T-helper 1 cell treated with Interleukin-12 subunit alpha and Interleukin-12 subunit beta and Interleukin-4 antibody, amounts not matched to agents 30 ng/mL and 1 ng/mL, for 36 hours (primary cell): ENCODE results near the gene HAPLN2. TPM values are rescaled to one million over a fixed set of nuclear protein-coding genes. Genes with fewer than 3 reads are reported as not detected.

Source experiments
- intact Hi-C: fragments of 100-400 bp; cut with micrococcal nuclease; formaldehyde crosslinking; loops from one replicate; pipeline ENCODE4 v1.15.1; 2024
- total RNA-seq: library from RNA; stranded (reverse); gene quantifications from 2 replicates; pipeline ENCODE4 v1.2.3, GENCODE V29; 2022

HAPLN2 gene
- total RNA-seq, 1 donor from 2014 or later, result not detected

DNA sequence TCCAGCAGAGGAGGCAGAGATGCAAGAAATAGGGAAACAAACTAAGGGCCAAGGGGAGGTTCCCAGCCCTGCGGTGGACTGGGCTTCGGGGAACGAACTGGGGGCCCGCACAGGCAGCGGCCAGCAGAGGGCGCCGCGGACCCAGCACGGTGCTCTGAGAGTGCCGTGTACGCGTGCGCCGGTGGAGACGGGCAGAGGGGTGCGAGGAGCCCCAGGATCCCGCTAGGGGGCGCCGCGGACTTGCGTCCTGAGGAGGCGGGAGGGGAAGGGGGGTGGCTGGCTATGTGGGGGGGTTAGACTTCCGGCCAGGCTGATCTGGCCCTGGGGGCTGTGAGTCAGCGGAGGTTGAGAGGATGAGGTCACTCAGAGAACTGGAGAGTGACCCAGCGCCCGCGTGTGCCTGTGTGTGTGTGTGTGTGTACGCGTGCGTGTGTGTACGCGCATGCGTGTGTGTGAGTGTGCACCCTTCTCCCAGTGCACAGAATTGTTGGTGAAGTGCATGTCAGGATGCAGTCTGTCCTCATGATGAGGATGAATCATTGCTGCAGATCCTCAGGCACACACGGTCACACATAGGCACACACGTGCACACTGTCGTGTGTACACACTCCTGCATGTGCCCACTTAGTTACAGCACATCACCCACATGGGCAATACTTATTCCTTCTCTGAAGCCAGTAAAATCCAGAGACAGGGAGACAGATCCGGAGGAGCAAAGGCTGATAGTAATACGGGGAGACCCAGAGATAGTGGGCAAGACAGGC lies 41.0 kb downstream of the HAPLN2 start:
- intact Hi-C loops, result loop anchor here (1.0 to 5.0 kb wide), 6 partner anchors 18 to 378 kb away; partner anchors contain the start of genes SMG5 and TMEM79

DNA sequence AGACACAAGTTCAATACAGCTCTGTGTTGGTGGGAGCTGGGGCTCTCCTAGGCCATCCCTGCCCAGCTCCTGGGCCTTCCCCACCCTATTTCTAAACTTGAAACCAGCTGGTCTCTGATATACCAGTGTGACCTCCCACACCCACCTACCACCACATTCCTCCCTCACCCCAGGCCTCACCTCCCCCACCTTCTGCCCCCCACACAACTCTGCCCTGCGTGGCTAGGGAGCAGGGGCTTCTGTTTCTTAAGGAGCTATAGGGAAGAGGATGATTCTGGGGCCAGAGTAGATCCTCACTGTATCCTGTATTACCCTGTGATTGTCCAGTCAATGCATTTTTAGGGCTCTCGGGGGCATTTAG lies 41.5 kb downstream of the HAPLN2 start:
- intact Hi-C loops, result loop anchor here (1.0 to 5.0 kb wide), 6 partner anchors 18 to 378 kb away; partner anchors contain the start of genes SMG5 and TMEM79

DNA sequence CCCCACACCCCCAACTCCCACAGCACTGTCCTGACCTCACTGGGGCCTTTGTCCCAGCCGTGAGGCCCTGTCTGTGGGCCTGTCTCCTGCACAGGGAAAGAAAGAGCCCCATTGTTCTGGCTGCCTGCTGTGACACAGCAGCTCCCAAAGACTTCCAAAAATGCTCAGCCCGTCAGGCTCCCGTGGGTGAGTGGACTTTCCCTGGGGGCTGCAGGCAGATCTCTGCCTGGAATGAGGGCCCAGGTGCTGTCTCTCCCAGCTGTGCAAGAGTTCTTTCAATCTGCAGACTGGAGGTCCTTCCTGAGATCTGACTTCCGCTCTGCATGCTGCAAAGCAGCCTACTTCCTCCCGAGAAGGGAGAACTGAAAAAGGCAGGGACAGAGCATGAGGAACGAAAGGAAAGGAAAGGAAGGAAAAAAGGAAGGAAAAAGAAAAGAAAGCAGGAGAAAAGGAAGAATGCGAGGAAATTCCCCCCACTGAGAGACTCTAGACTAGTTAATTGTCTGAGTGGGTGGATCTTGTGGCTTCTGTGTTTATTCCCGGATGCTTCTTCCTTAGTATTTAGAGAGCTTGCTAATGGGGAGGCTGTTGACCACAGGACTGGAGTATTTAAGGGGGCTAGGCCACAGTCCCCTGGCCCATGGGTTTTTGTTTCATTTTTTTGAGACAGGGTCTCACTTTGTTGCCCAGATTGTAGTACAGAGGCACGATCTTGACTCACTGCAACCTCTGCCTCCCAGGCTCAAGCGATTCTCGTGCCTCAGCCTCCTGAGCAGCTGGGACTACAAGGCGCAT lies 43.0 kb downstream of the HAPLN2 start:
- intact Hi-C loops, result loop anchor here (5.0 kb wide), 1 partner anchor 380 kb away; the partner anchor contains the start of genes SMG5 and TMEM79

DNA sequence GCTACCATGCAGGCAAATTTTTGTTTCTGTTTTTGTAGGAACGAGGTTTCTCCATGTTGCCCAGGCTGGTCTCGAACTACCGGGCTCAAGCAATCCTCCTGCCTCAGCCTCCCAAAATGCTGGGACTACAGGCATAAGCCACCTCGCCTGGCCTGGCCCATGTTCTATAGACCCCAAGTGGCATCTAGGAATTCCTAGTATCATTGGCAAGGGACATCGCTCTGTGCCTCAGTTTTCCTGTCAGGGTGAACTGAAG lies 43.5 kb downstream of the HAPLN2 start:
- intact Hi-C loops, result loop anchor here (5.0 kb wide), 1 partner anchor 380 kb away; the partner anchor contains the start of genes SMG5 and TMEM79

DNA sequence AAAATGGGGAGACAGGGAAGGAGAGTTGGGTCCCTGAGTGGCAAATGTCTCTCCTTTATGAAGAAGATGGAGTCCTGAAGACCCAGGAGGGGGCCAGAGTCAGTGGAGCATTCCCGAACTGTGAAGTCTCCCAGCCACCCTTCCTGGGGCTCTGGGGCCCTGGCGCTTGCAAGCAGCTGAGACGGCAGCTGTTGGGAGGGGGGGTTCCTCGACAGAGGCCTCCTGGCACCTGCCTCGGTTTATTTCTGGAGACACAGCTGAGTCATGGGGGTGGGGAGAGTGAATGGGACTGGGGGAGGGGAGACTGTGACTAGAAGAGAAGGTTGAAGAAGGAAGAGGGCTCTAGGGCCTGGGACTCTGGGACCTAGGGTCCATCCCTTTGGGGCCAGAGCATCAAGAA lies 44.0 kb downstream of the HAPLN2 start:
- intact Hi-C loops, result loop anchor here (5.0 kb wide), 1 partner anchor 381 kb away; the partner anchor contains the start of genes SMG5 and TMEM79

DNA sequence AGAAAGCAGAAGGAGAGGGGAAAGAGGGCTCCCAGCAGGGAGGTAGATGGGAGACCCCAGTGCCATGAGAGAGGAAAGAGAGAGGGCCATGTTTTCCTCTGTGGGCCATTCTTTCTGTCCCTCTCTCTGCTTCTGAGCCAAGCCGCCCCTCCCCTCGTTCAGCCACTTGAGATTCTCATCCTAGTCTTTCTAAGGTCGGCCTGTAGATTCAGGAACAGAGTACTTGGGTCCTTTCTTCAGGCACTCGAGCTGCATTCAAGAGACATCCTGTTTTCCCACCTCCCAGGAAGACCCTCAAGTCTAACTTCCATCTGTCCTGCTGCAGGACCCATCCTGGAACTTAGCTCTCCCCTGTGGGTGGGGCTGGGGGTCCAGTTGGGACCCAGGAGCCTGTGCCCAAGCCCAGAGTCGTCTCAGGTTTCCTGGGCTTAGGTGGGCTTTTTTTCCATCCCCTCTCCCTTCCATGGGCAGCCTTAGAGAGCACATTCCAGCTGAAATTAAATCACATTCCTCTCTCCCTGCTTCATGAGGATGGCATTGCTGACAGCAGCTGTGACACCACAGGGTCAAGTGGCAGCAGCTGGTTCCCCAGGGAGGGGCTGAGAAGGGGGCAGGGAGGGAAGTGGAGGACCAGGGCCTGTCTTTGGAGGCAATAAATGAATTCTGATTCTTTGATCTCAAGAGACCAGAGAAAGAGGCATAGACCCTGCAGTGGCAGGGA lies 45.0 kb downstream of the HAPLN2 start:
- intact Hi-C loops, result loop anchor here (5.0 kb wide), 1 partner anchor 382 kb away; the partner anchor contains the start of genes SMG5 and TMEM79

DNA sequence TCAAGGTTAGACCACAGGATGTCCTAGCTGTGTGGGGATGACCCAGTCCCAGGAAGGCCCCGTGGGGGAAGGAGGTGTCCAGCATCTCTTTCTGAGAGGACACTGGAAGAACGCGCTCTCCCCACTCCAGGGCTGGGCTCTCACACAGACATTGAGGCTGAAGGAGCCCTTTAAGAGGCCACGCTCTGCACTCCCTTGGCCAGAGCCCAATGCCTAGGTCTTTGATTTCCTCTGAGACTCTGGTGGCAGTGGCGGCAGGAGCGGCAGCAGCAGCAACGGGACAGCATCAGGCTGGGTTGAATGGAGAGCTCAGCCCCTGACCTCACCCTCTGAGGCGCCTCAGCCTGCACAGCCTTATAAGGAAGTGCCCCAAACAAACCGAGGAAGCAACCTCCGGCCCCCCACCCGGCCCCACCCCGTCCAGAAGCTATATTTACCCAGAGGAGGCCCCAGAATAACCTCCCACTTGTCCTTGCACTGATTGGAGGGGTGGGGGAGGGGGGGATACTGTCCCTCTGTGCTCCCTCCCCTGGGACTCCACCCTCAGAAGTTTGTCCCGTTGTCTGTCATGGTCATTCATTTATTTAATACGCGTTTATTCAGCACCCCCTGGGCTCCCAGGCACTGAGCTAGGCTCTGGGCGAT lies 45.7 kb downstream of the HAPLN2 start:
- intact Hi-C loops, result loop anchor here (5.0 kb wide), 1 partner anchor 383 kb away; the partner anchor contains the start of genes SMG5 and TMEM79

DNA sequence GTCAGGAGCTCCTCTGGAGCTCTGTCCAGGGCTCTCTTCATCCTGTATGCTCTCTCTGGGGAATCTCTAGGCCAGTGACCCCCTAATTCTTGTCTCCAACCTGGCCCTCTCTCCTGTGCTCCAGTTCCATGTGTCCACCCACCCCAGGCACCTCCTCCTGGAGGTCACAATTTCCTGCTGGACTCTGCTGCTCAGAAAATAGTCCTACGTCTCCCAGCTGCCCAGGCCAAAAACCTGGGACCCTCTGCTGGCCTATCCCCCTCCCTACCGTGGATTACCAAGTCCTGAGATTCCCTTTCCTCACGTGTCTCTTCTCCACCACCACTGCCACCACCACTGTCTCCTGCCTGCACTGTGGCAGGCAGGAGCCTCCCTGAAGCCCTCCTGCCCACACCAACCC lies 46.3 kb downstream of the HAPLN2 start:
- intact Hi-C loops, result no loop called here

DNA sequence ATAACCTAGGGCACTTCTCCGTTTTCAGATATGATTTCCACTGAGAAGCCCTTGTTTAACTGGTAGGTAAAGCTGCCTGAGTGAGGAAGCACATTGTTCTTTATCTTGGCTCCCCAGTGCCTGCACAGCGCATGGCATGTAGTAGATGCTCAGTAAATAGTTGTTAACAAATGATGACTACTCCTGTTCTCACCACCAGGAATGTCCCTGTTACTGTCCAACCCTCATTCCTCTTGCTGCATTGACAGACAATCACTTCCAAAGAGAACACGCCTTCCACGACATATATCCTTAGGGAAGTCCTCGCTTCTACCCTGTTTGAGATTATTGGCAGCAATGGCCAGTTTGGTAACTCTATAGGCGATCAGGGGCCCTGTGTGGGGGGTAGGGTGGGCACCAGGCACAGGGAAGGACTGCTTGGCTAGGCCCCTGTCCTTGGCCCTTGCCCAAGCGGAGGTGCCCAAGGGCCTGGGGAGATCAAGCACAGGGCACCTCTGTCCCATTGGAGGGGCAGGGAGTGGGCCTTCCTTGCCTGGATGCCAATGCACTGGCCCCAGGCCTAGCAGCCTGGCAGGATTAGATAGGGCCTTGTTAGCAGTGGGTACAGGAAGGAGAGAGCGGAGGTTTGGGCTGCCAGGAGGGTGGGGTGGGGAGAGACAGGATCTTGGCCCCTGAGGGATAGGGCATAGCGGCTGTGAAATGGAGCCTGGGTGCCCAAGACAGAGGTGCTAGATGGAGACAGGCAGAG lies 47.8 kb downstream of the HAPLN2 start:
- intact Hi-C loops, result no loop called here

DNA sequence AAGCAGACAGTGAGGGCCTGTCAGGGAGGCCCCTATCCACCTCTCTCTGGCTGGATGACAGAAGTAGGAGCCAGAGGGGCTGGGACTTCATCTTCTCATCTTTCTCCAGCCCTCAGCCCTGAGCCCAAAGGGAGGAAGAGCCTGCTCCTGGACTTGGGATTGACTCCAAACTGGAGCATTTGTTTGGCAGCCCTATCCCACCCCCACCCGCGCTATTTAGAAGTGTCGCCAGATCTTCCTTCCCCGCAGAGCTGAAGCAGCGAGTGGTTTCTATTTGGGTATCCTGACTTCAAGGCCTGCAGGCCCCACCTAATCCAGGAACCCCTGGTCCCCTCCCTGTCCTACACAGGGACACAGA lies 48.4 kb downstream of the HAPLN2 start:
- intact Hi-C loops, result no loop called here

DNA sequence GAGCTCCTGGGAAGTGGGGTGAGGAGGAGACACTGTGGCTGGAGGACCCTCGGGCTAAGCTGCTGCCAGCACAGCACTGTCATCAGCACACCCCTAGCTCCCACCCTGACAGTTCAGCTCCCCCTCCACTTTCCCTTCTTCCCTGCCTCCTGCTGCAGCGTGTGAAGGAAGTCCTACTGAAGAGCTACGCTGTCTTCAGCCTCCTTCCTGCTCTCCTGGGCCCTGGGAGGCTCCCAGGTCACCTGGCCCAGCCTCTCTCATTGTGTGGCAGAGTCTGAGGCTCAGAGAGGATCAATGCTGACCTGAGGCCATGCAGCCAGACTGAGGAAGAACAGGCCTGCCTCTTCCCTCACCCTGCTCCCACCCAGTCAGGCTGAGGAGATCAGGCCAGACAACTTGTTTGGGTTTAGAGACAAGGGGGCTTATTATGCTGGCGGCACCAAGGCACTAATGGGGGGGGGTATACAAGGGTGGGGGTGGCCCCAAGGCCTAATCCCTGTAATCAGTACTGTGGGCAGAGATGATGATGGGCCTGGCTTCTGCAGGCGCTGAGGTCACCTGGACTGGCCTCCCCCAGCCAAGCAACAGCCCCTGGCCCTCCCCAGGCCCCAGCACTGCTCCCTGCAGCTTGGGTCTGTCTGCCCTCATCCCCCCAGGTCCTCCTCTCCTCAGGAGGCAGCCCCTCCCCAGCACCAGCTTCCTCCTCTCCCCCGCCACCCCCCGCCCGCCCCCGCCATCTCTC lies 48.9 kb downstream of the HAPLN2 start:
- intact Hi-C loops, result no loop called here

DNA sequence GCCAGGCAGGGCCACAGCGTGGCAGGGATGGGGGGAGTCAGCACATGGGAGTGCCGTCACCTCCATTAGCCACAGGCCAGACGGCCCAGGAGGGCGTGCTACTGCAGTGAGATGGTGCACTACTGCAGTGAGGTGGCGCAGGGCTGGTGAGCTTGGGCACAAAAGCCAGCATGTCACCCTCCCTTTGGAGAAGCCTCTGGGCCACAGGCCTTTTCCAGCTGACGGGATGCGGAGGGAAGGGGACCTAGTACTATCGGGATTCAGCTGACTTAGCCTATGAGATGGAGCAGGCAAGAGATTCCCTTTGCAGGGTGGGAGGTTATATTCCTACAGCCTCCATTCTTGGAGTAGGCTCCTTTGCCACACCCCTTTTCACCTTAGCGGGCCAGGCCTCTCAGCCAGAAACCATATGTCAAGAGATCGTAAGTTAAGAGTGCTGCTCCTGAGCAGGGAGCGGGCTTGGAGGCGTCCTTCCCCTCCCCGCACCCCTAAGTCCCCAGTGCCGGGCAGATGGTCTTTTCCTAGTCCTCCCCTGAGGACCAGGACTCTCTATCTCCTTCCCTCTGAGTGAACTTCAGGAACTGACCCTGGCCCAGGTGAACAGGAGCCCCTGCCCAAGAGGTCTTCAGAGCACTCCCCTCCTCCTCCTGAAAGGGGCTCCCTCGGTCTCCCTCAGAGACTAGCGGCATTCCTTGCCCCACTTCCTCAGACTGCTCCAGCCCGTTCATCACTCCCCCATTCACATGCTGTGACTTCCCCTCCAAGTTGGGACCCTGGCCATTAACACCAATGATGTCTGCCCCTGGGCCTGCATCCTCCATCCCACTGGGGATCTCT lies 49.8 kb downstream of the HAPLN2 start:
- intact Hi-C loops, result no loop called here

DNA sequence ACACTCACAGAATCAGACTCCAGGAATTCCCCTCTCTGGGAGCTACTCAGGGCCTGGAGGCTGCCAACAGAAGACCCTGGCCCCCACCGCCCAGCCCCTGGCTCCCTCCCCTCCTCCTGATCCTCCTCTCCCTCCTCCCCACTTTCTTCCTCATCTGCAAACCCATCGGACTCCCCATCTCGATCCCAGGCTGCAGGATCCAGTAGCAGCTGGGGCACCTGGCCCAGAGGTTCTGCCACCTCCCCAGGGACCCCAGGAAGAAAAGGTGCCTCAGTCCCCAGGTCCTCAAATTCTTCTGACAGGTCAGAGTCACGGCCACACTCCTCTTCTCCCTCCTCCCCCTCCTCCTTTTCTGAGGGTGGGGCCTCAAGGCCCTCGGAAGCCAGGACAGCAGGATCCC lies 50.6 kb downstream of the HAPLN2 start:
- intact Hi-C loops, result no loop called here

DNA sequence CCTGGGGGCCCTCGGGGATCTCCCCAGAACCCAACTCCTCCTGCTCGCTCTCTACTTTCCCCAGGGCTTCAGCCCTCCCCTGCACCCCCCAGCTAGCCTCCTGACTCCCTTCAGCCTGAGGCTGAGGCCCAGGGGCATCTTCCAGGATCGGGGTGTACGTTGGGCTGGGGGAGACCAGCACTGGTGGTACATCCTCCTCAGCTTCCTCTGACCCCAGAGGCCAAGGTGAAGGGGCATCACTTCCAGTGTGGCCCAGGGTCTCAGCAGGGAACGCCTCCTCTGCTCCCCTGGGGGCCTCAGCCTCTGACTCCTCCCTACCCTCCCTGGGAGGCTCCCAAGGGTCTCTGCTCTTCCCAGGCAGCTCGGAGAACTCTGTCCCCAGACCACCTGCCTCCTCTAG lies 51.1 kb downstream of the HAPLN2 start:
- intact Hi-C loops, result no loop called here

DNA sequence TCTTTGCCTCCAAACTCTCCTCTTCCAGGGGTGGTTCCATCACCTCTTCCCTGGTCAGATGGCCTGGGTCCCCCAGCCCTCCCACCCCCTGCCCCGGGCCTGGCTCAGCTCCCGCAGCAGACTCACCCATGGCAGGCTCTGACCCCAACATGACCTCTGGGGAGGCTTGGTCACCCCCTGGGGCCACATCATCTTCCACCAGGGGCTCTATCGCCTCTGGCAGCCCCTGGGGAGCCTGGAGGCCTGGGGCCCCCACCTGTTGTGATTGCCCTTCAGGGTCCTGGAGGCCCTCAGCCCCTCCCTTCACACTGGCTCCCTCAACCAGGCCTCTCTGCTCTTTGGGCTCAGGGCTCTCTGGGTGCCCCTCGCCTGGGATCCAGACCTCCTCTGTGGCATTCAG lies 51.6 kb downstream of the HAPLN2 start:
- intact Hi-C loops, result no loop called here

DNA sequence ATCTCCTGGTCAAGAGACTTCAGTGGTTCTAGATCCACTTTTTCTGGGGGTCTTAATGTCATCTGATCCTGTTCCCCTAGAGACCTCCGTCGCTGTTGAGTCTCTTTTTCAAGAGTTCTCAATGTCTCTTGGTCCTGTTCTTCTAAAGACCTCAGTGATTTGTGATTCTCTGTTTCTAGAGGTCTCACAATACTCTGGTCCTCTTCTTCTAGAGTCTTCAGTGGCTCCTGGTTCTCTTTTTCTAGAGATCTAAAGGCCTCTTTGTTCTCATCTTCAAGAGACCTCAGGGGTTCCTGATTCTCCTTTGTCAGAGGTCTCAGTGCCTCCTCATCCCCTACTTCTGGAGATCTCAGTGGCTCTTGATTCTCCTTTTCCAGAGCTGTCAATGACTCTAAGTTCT lies 52.6 kb downstream of the HAPLN2 start:
- intact Hi-C loops, result no loop called here

DNA sequence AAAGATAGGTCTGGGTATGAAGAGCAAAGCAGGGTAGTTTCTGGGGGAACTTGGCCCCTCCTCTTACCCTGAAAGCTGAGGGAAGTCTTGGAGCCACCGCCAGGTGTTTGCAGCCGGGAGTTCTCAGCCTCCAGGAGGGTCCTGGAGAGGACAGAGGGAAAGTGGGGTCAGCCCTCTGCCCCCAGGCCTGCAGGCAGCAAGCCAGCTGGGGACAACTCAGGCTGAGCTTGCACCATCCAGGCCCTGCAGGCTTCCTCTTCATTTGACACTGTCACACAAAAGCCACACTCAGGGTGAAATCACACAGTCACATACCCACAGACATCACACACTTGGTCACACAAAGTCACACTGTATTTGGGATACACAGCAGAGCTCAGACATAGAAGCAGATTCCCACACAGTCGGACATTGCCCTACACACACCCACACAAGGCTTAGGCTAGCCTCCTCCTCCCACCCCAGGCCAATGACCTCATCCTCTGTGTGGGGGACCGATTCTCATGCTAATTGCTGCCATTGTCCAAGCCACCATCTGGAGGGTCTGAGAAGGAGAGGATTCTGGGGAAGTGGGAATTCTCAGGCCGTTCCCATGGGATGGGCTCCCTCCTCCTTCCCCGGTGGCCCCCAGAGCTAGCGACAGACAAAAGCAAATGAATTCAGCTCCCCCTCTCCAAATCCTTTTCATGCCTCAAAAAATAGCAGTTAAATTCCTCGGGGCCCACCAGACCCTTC lies 54.3 kb downstream of the HAPLN2 start:
- intact Hi-C loops, result no loop called here
